ENCODE measurements around the gene CDKN2B-AS1.

CDKN2B-AS1 gene

GRCh38 chr9:22107202-22108045, 112.8 kb downstream of the CDKN2B-AS1 start:
- DNase-seq (ENCODE audit: low read depth in 2 of 2): peak in 1 of 2 donors; percentile 75
- no peak for TF ChIP-seq CTCF (IDR thresholded peaks at IDR 0.05; ENCODE audit: low read depth, low read length)
- H3K4me3 ChIP-seq (replicated peaks in 1 of 2; ENCODE audit: low read depth in 2 of 2, low read length in 2 of 2): no peak overlapping the region

- H3K4me3 ChIP-seq (replicated peaks in 1 of 2; ENCODE audit: low read depth in 2 of 2, low read length in 2 of 2): no peak overlapping the region
- peak in 1 of 2 donors; percentile 41 for DNase-seq (ENCODE audit: low read depth in 2 of 2)
- no peak for TF ChIP-seq CTCF (IDR thresholded peaks at IDR 0.05; ENCODE audit: low read depth, low read length)
Observed at GRCh38 chr9:22108581-22109370, 114.2 kb downstream of the CDKN2B-AS1 start.

GRCh38 chr9:22111176-22111953, 116.8 kb downstream of the CDKN2B-AS1 start:
- peak in 1 of 2 donors; percentile 54 for DNase-seq (ENCODE audit: low read depth in 2 of 2)
- no peak overlapping the region for H3K4me3 ChIP-seq (replicated peaks in 1 of 2; ENCODE audit: low read depth in 2 of 2, low read length in 2 of 2)
- TF ChIP-seq CTCF (IDR thresholded peaks at IDR 0.05; ENCODE audit: low read depth, low read length): no peak

GRCh38 chr9:22111954-22112247, 117.3 kb downstream of the CDKN2B-AS1 start:
- H3K4me3 ChIP-seq (replicated peaks in 1 of 2; ENCODE audit: low read depth in 2 of 2, low read length in 2 of 2): no peak overlapping the region
- no peak for TF ChIP-seq CTCF (IDR thresholded peaks at IDR 0.05; ENCODE audit: low read depth, low read length)
- DNase-seq (ENCODE audit: low read depth in 2 of 2): peak; percentile 69 to 78

- peak in 1 of 2 donors; percentile 35 for DNase-seq (ENCODE audit: low read depth in 2 of 2)
Observed at GRCh38 chr9:22112870-22113821, 118.6 kb downstream of the CDKN2B-AS1 start.

More at GRCh38 chr9:22112870-22113821, 118.6 kb downstream of the CDKN2B-AS1 start:
- H3K4me3 ChIP-seq (replicated peaks in 1 of 2; ENCODE audit: low read depth in 2 of 2, low read length in 2 of 2): no peak overlapping the region
- no peak for TF ChIP-seq CTCF (IDR thresholded peaks at IDR 0.05; ENCODE audit: low read depth, low read length)

Data from cardiac fibroblast (primary cell).